ENCODE measurements around the gene CHST11.
"Not testable (repeated sequence)": the region's sequence is repeated elsewhere in the genome, so short reads cannot be mapped to it uniquely, and the experiment has no call there.

CHST11 gene

DNA sequence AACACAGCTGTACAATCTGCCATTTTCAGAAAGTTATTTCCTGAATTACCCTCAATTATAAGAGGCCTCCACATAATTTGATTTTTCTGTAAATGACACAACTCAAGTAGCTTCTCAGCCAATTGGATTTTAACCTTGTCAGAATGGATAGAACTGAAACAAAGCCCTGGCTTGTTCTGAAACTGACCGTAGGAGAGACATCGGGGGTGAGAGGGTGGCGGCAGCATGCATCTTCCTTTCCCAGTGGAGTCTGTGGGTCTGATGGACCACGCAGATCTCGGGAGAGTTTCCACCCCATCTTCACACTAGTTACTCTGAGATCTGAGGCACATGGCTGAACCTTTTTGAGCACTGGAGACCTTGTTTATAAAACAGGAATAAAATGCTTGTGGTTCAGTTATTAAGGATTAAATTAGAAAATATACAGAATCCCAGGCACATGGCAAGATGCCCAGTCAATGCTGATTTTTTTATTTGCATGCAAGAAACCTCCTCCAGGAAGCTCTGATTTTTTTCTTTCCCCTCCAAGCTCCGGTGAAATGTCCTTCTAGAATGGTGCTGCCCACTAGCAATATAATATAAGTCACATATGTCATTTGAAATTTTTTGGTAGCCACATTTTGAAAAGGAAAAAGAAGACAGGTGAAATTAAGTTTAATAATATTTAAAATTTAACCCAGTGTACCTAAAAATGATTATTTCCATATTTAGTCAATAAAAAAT, 153.9 kb downstream of the CHST11 start:
- no peak for DNase-seq

DNA sequence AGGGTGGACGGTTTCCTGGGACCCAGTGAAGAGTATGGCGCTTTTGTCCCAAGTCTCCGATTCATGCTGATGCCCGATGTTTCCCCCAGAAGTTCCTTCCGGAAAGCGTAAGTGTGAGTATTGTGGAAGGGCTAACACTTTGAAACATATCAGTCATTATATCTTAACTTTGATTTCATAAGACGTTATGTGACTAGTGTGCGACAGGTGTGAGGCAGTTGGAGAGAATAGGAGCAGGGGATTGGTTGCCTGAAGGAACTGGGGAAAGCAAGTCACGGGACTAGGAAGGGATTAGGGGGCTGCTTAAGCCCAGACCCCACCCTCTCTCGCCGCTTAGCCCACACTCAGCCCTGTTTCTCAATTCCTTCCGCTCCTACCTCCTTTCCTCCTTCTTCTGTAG, 154.9 kb downstream of the CHST11 start:
- no peak for DNase-seq

DNA sequence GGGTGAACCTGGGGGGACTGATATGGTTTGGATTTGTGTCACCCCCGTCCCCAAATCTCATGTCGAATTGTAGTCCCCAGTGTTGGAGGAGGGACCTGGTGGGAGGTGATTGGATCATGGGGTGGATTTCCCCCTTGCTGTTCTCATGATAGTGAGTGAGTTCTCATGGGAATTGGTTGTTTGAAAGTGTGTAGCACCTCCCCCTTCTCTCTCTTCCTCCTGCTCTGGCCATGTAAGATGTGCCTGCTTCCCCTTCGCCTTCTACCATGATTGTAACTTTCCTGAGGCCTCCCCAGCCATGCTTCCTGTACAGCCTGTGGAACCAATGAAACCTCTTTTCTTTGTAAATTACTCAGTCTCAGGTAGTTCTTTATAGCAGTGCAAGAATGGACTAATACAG, 156.6 kb downstream of the CHST11 start:
- DNase-seq: not testable (repeated sequence)

DNA sequence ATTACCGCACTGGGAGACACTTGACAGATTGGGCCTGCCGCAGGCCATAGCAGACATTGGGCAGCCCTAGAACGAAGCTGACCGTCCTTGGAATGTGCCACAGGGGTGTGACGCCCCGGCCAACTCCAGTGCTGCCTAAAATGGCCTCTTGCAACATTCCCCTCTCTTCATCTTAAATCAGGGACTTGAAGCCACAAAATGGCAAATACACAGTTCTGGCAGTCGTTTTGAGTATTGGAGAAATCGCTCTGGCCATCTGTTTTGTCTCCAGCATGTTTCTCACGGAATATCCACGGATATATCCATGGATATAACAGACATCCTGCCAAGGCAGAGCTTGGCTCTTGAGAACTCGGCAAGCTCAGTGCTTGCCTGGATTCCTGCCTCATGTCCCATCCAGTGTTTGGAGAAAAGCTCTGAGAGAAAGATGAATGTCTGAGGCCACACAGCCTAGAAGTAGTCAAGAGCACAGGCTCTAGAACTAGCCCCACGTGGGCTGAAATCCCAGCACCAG, 158.4 kb downstream of the CHST11 start:
- no peak for DNase-seq

DNA sequence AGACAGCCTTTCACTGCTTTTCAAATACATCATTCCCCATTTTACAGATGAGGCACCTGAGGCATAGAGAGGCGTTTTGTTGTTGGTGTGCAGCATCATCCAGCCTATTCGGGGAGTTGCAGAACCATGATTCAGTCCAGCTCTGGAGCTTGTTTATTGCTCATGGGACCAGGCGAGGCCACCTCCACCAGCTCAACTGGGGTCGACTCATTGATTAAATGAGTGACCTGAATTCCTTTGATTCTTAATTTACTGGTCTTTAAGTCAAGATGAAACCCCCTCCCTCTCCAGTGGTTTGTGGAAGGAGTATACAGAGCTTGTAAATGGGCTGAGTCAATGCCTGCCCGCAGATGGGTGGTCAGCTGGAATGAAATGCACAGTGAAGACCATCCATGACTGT, 161.9 kb downstream of the CHST11 start:
- DNase-seq: no peak

- DNase-seq: no peak
Measured at GRCh38 chr12:104619305-104619704, 162.6 kb downstream of the CHST11 start.

DNA sequence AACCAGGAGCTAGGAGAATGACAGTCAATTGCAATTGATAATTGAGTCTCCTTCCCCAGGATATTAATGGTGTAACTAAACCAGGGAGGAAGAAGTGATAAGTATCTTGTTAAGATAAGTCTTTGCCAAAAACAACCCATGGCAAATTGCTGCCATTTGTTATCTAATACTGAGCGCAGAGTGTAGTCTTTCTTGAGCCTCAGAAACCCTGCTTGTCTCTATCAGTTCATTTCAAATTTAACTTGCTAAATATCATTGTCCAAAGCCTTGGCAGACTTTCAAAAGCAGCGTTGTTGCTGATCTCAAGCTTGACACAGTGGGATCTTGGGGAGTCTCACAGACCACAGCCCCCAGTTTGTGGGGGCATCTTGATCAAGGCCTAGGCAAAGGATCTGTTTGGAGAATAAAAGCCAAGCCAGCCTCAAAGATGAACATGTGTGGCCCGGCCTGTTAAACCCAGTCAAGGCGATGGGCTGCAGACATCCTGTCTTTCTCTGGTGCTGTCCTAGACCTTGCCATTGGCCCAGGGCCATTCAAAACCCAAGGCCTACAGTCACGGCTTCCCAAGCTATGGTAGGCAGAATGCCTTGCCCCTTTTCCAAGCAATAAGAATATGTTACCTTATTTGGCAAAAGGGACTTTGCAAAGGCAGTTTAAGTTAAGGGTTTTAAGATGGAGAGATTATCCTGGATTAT, 164.2 kb downstream of the CHST11 start:
- DNase-seq: no peak

DNA sequence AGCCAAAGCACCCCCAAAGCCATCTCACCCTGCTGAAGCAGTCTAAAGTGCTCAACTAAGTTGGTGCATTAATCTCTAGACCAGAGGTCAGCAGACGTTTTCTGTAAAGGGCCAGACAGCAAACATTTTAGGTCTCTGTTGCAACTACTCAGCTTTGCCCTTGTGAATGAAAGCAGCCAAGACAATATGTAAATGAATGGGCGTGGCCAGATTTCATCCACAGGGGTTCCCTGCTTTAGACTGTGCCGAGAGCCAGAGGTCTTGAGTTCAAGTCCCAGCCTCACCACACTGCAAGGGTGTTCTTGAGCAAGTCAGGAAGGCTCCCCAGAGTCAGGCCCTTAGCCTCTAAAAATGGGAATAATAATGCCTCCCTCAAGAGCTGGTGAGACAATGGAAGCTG, 166.2 kb downstream of the CHST11 start:
- DNase-seq: no peak

- no peak for DNase-seq
Measured at GRCh38 chr12:104623883-104624282, 167.1 kb downstream of the CHST11 start.

DNA sequence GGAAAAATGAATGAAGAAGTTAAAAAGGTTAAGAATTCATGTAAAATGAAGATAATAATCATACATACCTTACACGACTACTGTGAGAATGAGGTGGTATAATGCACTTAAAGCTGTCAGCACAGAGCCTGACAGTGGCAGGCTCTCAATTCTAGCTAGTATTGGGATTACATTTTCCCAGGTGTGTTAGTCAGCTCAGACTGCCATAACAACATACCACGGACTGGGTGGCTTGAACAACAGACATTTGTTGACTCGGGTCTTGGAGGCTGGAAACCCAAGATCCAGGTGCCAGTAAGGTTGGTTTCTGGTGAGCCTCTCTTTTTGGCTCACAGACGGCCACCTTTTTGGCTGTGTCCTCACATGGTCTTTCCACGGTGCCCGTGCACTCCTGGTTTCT, 167.8 kb downstream of the CHST11 start:
- DNase-seq: no peak

DNA sequence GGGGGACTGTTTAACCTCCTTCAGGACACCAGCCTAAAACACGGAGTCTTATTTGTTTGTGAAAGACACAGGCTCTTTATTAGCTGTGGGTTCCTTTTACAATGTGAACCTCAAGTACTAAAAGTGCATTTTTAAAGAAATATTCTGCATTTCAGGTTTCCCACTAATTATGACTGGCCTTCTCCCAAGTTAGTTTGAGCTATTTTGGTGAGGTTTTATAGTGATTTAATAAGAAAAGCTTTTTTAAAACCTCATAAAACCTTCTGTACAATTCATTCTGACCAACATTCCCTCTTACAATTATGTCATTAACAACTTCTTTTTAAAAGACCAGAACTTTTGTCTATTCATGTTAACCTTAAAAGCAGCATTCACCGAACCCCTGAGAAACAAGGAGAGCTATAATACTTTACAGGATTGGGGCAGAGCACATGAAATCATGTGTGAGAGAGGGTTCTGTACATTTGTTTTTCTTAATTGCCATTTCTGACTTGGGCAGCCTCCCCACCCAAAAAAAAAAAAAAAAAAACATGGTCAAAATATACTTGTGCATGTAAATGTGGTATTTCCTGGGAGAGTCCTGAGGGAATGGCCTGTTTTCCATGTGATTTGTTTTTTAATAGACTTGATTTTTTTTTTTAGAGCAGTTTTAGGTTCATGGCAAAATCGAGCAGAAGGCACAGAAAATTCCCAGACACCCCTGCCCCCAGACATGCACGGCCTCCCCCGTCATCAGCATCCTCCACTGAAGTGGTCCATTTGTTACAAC, 169.5 kb downstream of the CHST11 start:
- no peak for DNase-seq

- DNase-seq: no peak
Measured at GRCh38 chr12:104627231-104627989, 170.7 kb downstream of the CHST11 start.

- no peak for DNase-seq
Measured at GRCh38 chr12:104627990-104628830, 171.5 kb downstream of the CHST11 start.

DNA sequence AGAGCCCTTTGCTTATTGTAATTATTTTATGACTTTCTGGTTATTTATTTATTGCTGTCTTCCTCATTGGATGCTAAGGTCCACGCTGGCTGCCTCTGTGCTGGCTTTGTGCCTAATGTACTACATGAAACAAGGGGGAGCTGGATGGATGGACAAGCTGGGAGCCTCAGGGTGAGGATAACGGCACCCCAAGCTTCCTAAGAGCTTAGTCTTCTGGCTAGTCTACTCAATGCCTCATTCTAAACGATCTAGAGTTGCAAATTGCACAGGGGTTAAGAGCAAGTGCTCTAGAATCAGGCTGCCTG, 172.0 kb downstream of the CHST11 start:
- DNase-seq: no peak

DNA sequence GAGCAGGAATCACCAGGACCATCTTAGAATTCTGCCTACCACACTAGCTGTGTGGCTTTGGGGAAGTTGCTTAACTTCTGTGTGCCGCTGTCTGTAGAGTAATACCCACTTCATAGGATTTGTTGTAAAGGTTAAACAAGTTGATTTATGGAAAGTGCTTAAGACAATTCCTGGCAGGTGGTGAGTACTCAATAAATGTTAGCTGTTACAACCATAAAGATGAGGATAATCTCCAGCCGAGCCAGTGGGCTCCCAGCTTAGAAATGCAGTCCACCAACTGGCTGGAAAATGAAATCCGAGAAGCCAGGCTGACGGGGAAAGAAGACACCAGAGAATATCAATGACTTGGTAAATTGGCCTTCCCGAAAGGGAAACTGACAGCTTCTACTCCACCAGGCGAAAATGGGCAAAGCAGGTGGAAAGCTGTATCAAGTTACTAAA, 173.5 kb downstream of the CHST11 start:
- no peak for DNase-seq

- DNase-seq: no peak
Measured at GRCh38 chr12:104631867-104632266, 175.1 kb downstream of the CHST11 start.

- DNase-seq: no peak
Measured at GRCh38 chr12:104632724-104633201, 176.0 kb downstream of the CHST11 start.

GRCh38 chr12:104634044-104634443, 177.3 kb downstream of the CHST11 start:
- no peak for DNase-seq

DNA sequence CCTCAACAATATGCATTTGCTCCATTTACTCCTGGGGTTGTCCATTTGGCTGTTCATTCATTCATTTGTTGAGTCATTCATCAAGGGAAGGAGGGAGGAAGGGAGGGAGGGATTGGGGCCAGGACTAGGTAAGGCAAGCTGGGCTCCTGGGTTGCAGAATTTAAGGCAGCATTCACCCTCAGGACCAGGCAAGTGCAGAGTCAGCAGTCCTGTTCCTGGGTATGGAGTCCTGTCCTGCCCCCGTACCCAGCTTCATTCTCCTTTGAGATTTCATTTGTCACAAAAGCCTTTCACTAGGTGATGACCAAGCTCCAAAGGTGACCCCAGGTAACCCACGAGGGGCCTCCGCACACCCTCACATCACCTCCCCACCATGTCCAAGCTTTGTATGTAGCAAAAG, 178.1 kb downstream of the CHST11 start:
- DNase-seq: no peak

GRCh38 chr12:104635607-104636343, 179.0 kb downstream of the CHST11 start:
- no peak for DNase-seq

DNA sequence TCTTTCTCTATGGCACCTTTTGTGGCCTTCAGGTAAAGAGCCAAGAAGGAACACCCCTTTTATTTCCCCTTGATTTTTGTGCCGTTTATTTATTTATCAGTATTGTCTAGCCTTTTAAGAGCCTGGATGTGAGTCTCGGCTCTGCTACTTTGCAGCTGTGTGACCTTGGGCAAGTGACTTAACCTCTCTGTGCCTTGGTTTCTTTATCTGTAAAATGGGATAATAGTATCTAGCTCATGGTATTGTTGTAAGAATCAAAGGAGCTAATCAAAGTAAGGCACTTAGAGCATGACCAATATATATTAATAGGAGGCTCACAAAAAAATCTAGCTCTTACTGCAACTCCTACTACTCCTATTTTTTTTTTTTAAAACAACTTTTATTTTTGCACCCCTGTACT, 179.7 kb downstream of the CHST11 start:
- DNase-seq: no peak

Data from stimulated activated CD4-positive, alpha-beta T cell treated with anti-CD3 and anti-CD28 coated beads, Interleukin-1b, Interleukin-23, amount 100 ng/mL, for 48 hours (primary cell).